Mucosa of descending colon (tissue), 3 donors: Measurements from ENCODE around the gene TBL1X. TPM values are rescaled to one million over a fixed set of nuclear protein-coding genes. Genes with fewer than 3 reads are reported as not detected.

ENCODE experiments used
- ATAC-seq: fragments of 200-7000 bp; cut with Tn5 transposase; one replicate; pipeline ENCODE4 v1.9.1; 2020; ENCODE audit warnings: mild to moderate bottlenecking, moderate library complexity
- DNase-seq, 3 donors: peaks; one replicate each; pipeline ENCODE4 v3.0.0-alpha.2; 2020
- H3K36me3 ChIP-seq: fragments of 200-600 bp; one replicate; pipeline ENCODE4 v1.8.0; 2021; ENCODE audit warnings: low read depth, mild to moderate bottlenecking
- H3K4me1 ChIP-seq: fragments of 200-600 bp; one replicate; pipeline ENCODE4 v1.8.0; 2021; ENCODE audit warnings: low read depth, mild to moderate bottlenecking
- H3K4me3 ChIP-seq: fragments of 200-600 bp; one replicate; pipeline ENCODE4 v1.8.0; 2021; ENCODE audit warnings: mild to moderate bottlenecking
- H3K9me3 ChIP-seq: fragments of 200-600 bp; one replicate; pipeline ENCODE4 v1.8.0; 2021; ENCODE audit warnings: mild to moderate bottlenecking
- intact Hi-C, 2 donors: fragments of 100-400 bp; cut with DNase I in 1 of 2; cut with micrococcal nuclease in 1 of 2; formaldehyde crosslinking; loops; one replicate each; pipeline versions ENCODE4 v1.11.0 to v1.11.1; 2022; cut with DNase I, micrococcal nuclease
- long read RNA-seq, 2 donors: library from polyadenylated mRNA; unstranded; transcript quantifications; one replicate each; pipeline ENCODE4 v2.0.0, GENCODE V29; 2019 to 2021
- total RNA-seq, 3 donors: library from RNA; stranded (reverse); fragmentation: NEBNext Ultra II Directional in 2 of 3; extraction: Animal tissue kit (Norgen Biotek cat#: 25700) in 2 of 3; gene quantifications; one replicate each; pipeline versions ENCODE4 v1.2.1 to v1.2.4, GENCODE V29; 2021 to 2023
- TF ChIP-seq, protein P1 (sequence below): fragments of 200-600 bp; IDR thresholded peaks from one replicate; pipeline ENCODE4 v1.8.0; 2022; ENCODE audit warnings: antibody characterized with exemption, mild to moderate bottlenecking
- donor health status: DM: no; HTN: no; CAD: no; lungs with moderate emphysema.
- donor health status: DM: no; HTN: no; CAD: no.
- donor health status: DM: no; HTN: yes; CAD: no.

The TBL1X gene
- 10 to 100 TPM; 12.1 to 26.6 (median 16.3) TPM for total RNA-seq
- long read RNA-seq, donor 1, full-length matches to known transcripts, result 5 of 29 reads
- long read RNA-seq, donor 1, partial matches to known transcripts, result 8 of 29 reads
- long read RNA-seq, donor 1, other reads (novel, unspliced or antisense), result 16 of 29 reads
- long read RNA-seq, donor 2, partial matches to known transcripts, result 2 of 5 reads
- long read RNA-seq, donor 2, other reads (novel, unspliced or antisense), result 3 of 5 reads

DNA sequence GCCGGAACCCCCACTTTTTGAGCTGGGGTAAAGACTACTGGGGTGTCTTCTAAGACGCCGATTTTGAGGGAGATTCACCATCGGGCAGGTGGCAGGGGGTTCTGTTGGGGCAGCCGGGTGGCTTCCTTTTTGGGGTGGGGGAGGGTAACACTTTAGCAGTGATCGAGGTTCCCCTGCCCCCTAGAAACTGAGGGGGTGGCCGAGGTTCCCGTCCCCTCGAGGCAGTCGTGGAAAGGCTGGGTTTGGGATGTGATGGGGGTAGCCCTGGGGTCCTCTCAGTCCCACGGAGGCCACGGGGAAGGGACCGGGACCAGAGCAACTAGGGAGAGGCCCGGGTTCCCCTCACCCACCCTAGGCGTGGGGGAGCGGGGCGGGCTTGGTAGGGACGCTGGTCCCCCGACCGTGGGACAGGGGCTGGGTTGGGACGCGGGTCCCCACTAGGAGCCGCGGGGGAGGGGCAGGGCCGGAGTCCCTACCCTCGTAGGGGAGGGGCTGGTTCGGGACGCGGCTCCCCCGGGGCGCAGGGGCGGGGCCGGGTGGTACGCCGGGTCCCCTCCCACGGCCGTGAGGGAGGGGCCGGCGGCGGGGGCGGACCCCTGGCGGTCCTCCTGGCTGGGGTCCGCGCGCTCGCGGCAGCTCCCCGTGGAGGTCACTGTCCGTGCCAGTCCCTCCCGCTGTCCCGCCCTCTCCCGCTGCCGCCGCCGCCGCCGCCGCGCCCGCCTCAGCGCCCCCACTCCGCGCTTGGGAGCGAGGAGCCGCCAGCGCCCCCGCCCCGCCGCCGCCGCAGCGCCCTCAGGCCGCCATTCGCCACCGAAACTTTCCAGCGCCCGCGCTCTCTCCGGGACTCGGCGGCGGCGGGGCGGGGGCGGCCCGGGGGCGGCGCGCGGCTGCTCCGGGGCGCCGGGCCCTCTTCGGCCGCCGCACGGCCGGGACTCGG, at the start of gene TBL1X:
TBL1X (plus strand) TSS at position 624 of the 937 bp plus-strand sequence. CDS start 188,529 bp downstream, outside the sequence.
- Histone ChIP-seq H3K36me3 (no peaks in the 10 kb centered on the region), H3K9me3 (no peaks in the 10 kb centered on the region), H3K4me3 (peak within 1 kb of the TSS; percentile 28), H3K4me1 (no peaks in the 10 kb centered on the region)
- TF ChIP-seq, protein P1, sequence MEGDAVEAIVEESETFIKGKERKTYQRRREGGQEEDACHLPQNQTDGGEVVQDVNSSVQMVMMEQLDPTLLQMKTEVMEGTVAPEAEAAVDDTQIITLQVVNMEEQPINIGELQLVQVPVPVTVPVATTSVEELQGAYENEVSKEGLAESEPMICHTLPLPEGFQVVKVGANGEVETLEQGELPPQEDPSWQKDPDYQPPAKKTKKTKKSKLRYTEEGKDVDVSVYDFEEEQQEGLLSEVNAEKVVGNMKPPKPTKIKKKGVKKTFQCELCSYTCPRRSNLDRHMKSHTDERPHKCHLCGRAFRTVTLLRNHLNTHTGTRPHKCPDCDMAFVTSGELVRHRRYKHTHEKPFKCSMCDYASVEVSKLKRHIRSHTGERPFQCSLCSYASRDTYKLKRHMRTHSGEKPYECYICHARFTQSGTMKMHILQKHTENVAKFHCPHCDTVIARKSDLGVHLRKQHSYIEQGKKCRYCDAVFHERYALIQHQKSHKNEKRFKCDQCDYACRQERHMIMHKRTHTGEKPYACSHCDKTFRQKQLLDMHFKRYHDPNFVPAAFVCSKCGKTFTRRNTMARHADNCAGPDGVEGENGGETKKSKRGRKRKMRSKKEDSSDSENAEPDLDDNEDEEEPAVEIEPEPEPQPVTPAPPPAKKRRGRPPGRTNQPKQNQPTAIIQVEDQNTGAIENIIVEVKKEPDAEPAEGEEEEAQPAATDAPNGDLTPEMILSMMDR, result no peak
- DNase-seq (peak; percentile 43 to 72 (median 68)), ATAC-seq (peak; percentile 32)
- intact Hi-C loops, result no loop called here

DNA sequence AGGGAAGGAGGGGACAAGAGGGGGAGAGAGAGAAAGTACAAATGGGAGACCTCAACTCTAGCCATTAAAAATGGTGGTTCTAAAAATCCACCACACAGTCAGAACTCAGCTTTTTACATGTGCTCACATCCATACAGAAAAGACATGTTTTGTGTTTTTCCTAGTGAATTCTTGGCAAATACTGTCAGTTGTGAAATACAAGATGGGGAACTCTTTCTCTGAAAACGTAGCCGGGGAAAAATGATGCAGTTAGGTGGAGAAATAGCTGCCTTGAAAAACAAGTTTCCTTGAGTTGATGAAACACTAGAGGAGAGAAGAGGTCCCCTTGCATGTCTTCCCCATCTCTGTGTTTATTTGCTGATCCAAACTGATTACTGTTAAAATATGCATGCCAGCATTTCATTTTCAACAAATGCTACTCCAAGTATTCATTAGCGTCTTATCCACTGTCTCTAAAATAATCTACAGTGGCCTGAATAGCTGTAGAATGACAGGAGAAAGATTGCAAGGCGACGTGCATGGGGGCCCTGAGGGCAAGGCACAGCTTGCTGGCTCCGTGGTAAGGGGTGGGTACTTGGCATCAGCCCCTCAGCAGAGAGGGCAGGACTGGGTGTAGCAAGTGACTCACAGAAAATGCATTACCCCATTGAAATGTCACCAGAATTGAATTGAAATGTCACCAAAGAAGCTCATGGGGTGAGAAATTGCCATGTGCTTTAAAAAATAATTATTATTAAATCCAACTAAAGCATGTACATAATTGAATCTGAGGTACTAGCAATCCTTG, 48.1 kb upstream of the TBL1X start:
- no peaks in the 10 kb centered on the region for H3K4me1 ChIP-seq
- no peaks in the 10 kb centered on the region for H3K9me3 ChIP-seq
- no peaks in the 10 kb centered on the region for H3K36me3 ChIP-seq
- DNase-seq, result no peak
- no peak for ATAC-seq
- H3K4me3 ChIP-seq, result no peak overlapping the region
- TF ChIP-seq, protein P1, result no peak
- intact Hi-C loops, result no loop called here

DNA sequence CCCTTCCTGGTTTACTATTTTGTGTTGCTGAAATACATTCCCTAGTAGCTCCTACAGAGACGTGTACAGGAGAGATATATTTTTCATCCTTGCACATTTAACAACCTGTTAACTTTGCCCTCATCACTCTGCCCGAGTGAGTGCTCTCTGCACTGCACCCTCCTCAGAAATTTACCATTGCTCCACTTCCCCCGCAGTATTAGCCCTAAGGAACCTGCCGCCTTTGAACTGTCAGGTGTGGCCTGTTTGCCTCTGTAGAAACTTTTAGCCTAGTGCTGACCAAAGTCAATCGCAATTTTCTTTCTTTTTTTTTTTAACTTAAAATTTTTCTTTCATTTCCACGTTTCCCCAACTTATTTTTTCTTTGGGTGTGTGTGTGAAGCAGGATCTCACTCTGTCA, 46.6 kb upstream of the TBL1X start:
- ATAC-seq (no peak), DNase-seq (no peak)

DNA sequence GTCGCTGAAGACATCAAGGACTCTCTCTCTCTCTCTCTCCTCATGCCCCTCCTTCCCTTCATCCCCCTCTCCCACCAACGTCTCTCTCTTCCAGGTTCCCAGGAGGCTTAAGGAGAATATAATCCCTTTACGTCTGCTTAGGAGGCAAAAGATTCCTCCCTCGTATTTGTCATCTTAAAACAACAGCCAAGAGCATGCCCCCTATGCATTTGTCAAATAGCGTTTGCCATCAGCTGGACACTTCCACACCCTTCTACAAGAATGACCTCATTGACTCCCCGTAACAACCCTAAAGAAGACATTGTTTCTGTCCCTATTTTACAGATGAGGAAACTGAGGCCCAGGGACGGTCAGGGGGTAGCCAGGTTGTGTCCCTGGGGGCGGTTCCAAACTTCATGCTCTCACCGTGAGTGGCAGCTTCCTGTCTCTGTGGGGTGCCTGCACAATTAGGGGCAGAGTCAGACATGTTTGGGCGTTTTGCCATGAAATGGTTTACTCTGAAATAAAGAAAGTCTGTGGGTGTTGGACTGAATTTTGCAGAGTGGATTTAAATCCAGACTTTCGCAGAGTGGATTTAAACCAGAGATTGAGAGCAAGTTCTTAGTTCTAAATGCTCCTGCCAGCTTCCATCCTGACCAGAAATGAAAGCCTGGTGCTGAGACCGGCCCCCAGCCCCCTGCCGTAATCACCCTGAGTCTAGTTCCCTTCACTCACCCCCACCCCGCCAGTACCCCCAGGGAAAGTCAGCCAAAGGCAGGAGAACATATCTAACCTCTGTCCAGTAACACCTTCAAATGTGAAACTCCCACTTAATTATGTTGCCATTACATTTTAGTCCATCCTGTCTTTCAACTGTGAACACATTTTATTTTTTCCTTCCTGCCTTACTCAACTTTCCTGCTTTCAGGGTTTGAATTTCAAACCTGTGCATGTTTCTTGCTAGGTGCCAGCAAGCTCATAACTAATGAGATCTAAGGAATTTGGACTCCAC, 44.3 kb upstream of the TBL1X start:
- Histone ChIP-seq H3K36me3 (no peaks in the 10 kb centered on the region), H3K4me1 (no peaks in the 10 kb centered on the region), H3K4me3 (no peak overlapping the region), H3K9me3 (no peaks in the 10 kb centered on the region)
- intact Hi-C loops, result no loop called here
- no peak for ATAC-seq
- TF ChIP-seq, protein P1, result no peak
- DNase-seq, result no peak

More for the DNA sequence above, 46.6 kb upstream of the TBL1X start:
- Histone ChIP-seq H3K4me1 (no peaks in the 10 kb centered on the region), H3K36me3 (no peaks in the 10 kb centered on the region), H3K9me3 (no peaks in the 10 kb centered on the region), H3K4me3 (no peak overlapping the region)
- TF ChIP-seq, protein P1, result no peak
- intact Hi-C loops, result no loop called here
